T-helper 17 cell (primary cell): ENCODE results near the gene DCAF10. TPM values are rescaled to one million over a fixed set of nuclear protein-coding genes. Genes with fewer than 3 reads are reported as not detected.

Experiments used
- ATAC-seq: fragments of 150-1000 bp; cut with Tn5 transposase; 2 replicates; pipeline ENCODE4 v1.10.0; 2021; ENCODE audit warnings: mild to moderate bottlenecking, moderate library complexity
- DNase-seq, 3 donors: peaks; one replicate each; pipeline versions ENCODE4 v3.0.0 to v3.0.0-alpha.2; 2020 to 2021
- H3K9me3 ChIP-seq: one replicate; pipeline ENCODE4 v1.7.0; 2013; ENCODE audit warnings: low read length, mild to moderate bottlenecking; ENCODE audit not compliant: control insufficient read depth, poor library complexity, severe bottlenecking
- H3K27ac Mint-ChIP-seq: one replicate; pipeline ENCODE4 v1.8.0; 2022; ENCODE audit warnings: mild to moderate bottlenecking, moderate library complexity, mixed read lengths
- H3K27me3 Mint-ChIP-seq: one replicate; pipeline ENCODE4 v1.8.0; 2022; ENCODE audit warnings: mixed read lengths
- H3K36me3 Mint-ChIP-seq: one replicate; pipeline ENCODE4 v1.8.0; 2022; ENCODE audit warnings: low read depth, mixed read lengths
- H3K4me1 Mint-ChIP-seq: one replicate; pipeline ENCODE4 v1.8.0; 2022; ENCODE audit warnings: mild to moderate bottlenecking, mixed read lengths
- H3K4me3 Mint-ChIP-seq: one replicate; pipeline ENCODE4 v1.8.0; 2022; ENCODE audit warnings: mild to moderate bottlenecking, moderate library complexity, mixed read lengths
- total RNA-seq, 4 donors: library from RNA in 2 of 4; stranded (reverse) in 2 of 4; gene quantifications; one replicate each; pipeline ENCODE4 v1.2.3 and lab custom pipeline; 2022 to 2026

DCAF10 gene
- total RNA-seq, 2 donors from 2014 or later = 12.1 to 13.0 TPM

GRCh38 chr9:37911271-37911681, 110.7 kb downstream of the DCAF10 start:
- peaks cover 4% of the 10 kb centered on the region for H3K4me1 Mint-ChIP-seq
- DNase-seq = no peak
- H3K9me3 ChIP-seq = no peaks in the 10 kb centered on the region
- H3K4me3 Mint-ChIP-seq = no peak overlapping the region
- H3K36me3 Mint-ChIP-seq = no peaks in the 10 kb centered on the region
- ATAC-seq = no peak
- peaks cover 8% of the 10 kb centered on the region for H3K27me3 Mint-ChIP-seq
- no peak overlapping the region for H3K27ac Mint-ChIP-seq

DNA sequence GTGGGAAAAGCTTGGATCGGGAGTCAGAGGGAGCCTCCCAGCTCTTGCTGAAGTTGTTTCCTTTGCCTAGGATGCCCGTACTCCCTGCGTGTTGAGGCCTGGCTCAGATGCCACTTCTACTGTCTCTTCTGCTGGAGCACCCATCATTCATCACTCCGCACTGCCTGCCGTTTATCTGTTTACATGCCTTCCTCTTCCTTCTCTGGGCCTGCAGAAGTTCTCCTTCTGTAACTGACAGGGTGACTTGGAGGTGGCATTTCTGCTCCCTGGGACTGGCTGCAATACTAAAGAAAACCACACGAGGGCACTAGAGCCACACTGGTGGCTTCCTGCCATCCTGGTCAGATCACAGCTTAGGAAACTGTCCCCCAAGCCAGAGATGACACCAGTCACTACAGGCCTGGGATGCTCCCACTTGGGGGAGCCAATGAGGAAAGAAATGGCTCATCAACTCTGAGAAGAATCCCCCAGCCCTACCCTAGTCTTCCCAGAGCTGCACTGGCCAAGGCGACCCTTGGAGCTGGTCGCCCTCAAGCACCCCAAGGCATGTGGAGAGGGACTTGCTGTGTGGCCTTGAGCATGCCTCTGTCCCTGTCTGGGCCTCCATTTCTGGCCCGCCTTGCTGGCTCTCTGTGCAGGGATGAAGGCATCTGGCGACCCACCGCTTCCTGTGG, 113.0 kb downstream of the DCAF10 start:
- DNase-seq (peak; percentile 50 to 78 (median 58)), ATAC-seq (peak; percentile 92)
- Mint-ChIP-seq H3K4me1 (peaks cover 4% of the 10 kb centered on the region), H3K36me3 (no peaks in the 10 kb centered on the region), H3K4me3 (no peak overlapping the region), H3K27me3 (peaks cover 8% of the 10 kb centered on the region), H3K27ac (peak overlapping the region; percentile 21)
- no peaks in the 10 kb centered on the region for H3K9me3 ChIP-seq

- H3K9me3 ChIP-seq = no peaks in the 10 kb centered on the region
- DNase-seq = no peak
- Mint-ChIP-seq H3K27ac (no peak overlapping the region), H3K4me3 (no peak overlapping the region), H3K27me3 (peaks cover 8% of the 10 kb centered on the region), H3K4me1 (peaks cover 4% of the 10 kb centered on the region), H3K36me3 (no peaks in the 10 kb centered on the region)
- no peak for ATAC-seq
Measured at GRCh38 chr9:37914154-37914551, 113.6 kb downstream of the DCAF10 start.

DNA sequence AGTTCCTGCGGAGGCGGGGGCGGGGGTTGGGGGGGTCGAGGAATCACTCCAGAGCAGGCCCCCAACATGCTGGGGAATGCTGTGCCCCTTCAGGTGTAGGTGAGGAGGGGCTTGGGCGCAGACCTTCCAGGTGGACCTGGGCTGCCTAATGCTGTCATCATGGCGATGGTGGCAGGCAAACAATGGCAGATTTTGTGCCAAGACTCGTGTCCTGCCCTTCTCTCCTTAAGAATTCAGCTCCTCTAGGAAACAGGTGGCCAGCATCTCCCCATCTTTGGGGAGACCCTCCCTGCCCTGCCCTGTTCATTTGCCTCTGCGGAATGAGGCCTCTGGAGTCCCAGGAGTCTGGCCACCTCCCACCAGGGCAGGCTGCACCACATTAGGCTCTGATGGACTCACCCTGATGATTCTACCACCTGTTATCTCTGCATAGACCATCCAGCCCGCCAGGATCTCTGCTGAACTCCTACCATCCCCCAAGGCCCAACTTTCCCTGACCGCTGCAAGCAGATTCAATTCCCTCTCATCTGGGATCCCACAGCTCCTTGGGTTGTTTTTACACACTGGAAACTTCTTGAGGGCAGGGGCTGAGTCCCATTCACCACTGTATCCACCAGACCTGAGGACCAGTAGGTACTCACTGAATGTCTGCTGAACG, 114.2 kb downstream of the DCAF10 start:
- no peaks in the 10 kb centered on the region for H3K9me3 ChIP-seq
- ATAC-seq = no peak
- no peak for DNase-seq
- no peak overlapping the region for H3K27ac Mint-ChIP-seq
- no peak overlapping the region for H3K4me3 Mint-ChIP-seq
- peaks cover 4% of the 10 kb centered on the region for H3K4me1 Mint-ChIP-seq
- H3K27me3 Mint-ChIP-seq = peaks cover 8% of the 10 kb centered on the region
- no peaks in the 10 kb centered on the region for H3K36me3 Mint-ChIP-seq

DNA sequence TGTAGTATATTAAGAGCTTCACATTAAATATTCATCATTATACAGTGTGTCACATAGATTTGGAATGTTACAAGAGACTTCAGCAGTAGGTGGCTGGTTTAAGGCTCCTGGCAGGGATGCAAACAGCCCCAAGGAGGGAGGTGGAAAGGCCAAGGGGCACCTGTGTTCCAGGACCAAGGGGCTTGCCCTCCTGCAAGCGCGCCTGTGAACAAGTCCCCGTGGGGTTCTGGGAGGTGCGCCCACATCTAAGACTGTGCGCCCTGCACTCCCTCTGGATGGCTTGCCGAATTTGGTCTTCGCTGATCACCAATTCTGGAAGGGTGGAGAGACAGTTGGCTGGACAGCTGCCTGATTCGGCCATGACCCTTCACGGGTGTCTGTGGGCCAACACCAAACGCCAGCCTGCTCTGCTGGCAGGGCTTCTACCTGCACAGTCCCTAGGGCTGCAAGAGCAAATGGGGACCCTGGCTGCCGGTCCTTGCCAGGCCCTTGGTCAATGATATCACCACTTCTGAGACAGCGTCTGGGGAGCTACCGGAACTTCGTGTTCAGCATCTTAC, 115.4 kb downstream of the DCAF10 start:
- H3K4me3 Mint-ChIP-seq = no peak overlapping the region
- peaks cover 4% of the 10 kb centered on the region for H3K4me1 Mint-ChIP-seq
- DNase-seq = no peak
- no peak overlapping the region for H3K27ac Mint-ChIP-seq
- H3K27me3 Mint-ChIP-seq = peaks cover 8% of the 10 kb centered on the region
- no peaks in the 10 kb centered on the region for H3K9me3 ChIP-seq
- ATAC-seq = no peak
- H3K36me3 Mint-ChIP-seq = no peaks in the 10 kb centered on the region

DNA sequence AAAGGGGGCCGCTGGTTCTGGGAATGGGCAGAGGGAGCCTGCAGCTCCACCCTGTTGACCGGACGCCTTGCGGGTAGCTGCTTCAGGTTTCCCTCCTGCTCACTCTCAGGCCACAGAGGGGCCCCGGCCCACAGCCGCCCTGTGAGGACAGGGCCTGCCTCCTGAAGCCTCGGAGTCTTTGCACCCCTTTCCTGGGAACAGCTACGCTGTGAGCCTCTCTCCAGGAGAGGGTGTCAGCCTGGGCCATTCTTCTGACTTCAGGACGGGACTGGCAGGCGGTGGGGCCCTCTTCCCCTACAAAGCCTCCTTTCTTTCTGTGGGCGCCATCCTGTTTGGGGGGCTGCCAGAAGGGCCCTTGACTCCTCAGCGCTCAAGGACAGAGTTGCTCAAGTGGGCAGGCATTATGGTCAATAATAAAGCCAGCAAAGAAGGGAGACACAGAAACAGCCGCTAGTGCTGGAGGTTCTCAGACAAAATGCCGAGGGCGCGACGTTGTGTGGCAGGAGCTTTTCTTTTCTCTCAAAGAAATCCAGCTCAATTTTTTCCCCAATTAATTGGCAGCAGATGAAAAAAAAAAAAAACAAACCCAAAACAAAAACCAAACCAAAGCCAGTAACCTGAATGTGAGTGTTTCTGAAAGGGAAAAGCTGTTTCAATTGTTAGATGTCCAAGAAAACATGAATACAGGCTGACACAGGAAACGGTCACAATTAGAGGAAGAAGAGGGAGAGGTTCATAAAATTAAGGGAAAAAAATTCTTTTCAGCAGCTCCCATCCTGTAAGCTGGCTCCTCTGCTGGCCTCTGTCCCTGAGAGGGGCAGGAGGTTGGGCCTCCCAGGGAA, 116.1 kb downstream of the DCAF10 start:
- no peak for ATAC-seq
- no peak for DNase-seq
- H3K27ac Mint-ChIP-seq = no peak overlapping the region
- H3K9me3 ChIP-seq = no peaks in the 10 kb centered on the region
- H3K27me3 Mint-ChIP-seq = peaks cover 8% of the 10 kb centered on the region
- H3K36me3 Mint-ChIP-seq = no peaks in the 10 kb centered on the region
- H3K4me3 Mint-ChIP-seq = no peak overlapping the region
- H3K4me1 Mint-ChIP-seq = peaks cover 6% of the 10 kb centered on the region

Other genes starting within 250 kb of the DCAF10 start
- gene FBXO10, start 224.4 kb upstream of the DCAF10 start, total RNA-seq = 1 to 10 TPM; 2.6 to 6.6 TPM
- 10 to 100 TPM; 34.3 to 39.6 TPM for gene TOMM5, start 208.2 kb upstream of the DCAF10 start, total RNA-seq
- gene FRMPD1, start 149.8 kb upstream of the DCAF10 start, total RNA-seq = not detected
- 10 to 100 TPM; 10.6 to 11.5 TPM for gene TRMT10B, start 47.0 kb upstream of the DCAF10 start, total RNA-seq
- gene EXOSC3, start 15.7 kb upstream of the DCAF10 start, total RNA-seq = 10 to 100 TPM; 26.2 to 34.6 TPM
- gene SLC25A51, start 103.3 kb downstream of the DCAF10 start, total RNA-seq = 10 to 100 TPM; 23.5 to 26.4 TPM